Fibroblast of villous mesenchyme (primary cell): ENCODE measurements around the gene CSF2. TPM values are rescaled to one million over a fixed set of nuclear protein-coding genes. Genes with fewer than 3 reads are reported as not detected.

Source experiments
- DNase-seq: peaks from one replicate; pipeline ENCODE4 v3.0.0-alpha.2; 2010; ENCODE audit warnings: low read depth
- H3K4me3 ChIP-seq: 2 replicates; pipeline ENCODE4 v1.5.1; 2011; ENCODE audit warnings: low read depth, mild to moderate bottlenecking, low read length
- total RNA-seq: library from RNA; depleted of rRNA; stranded (reverse); fragments of >200 nt; gene quantifications from 2 replicates; pipeline ENCODE4 v1.2.3, GENCODE V29; 2012
- TF ChIP-seq, protein P1 (sequence below): IDR thresholded peaks from 2 replicates; pipeline ENCODE4 v1.5.1; 2012; ENCODE audit warnings: low read depth, mild to moderate bottlenecking, low read length; ENCODE audit not compliant: insufficient read depth

Gene CSF2
- total RNA-seq, 1 donor: 0.43 TPM

DNA sequence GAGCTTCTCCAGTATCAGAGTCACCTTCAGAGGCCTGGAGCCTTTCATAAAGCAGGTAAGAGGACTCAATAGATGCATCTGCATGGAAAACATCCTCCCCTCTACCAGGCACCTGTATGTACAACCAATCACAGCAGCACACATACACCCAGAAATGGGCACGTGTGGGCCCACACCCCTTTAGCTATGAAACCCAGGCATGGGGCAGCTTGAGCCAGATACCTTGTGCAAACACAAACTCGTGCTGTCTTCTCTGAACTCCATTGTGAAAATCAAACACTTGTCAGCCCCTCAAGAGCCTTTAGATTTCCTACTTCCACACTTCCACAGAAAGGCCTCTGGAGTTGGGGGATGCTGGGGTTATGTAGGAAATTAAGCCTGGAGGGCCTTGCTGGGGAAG is 1.1 kb upstream of the CSF2 start:
- TF ChIP-seq, protein P1, sequence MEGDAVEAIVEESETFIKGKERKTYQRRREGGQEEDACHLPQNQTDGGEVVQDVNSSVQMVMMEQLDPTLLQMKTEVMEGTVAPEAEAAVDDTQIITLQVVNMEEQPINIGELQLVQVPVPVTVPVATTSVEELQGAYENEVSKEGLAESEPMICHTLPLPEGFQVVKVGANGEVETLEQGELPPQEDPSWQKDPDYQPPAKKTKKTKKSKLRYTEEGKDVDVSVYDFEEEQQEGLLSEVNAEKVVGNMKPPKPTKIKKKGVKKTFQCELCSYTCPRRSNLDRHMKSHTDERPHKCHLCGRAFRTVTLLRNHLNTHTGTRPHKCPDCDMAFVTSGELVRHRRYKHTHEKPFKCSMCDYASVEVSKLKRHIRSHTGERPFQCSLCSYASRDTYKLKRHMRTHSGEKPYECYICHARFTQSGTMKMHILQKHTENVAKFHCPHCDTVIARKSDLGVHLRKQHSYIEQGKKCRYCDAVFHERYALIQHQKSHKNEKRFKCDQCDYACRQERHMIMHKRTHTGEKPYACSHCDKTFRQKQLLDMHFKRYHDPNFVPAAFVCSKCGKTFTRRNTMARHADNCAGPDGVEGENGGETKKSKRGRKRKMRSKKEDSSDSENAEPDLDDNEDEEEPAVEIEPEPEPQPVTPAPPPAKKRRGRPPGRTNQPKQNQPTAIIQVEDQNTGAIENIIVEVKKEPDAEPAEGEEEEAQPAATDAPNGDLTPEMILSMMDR: no peak
- no peak overlapping the region for H3K4me3 ChIP-seq
- no peak for DNase-seq

DNA sequence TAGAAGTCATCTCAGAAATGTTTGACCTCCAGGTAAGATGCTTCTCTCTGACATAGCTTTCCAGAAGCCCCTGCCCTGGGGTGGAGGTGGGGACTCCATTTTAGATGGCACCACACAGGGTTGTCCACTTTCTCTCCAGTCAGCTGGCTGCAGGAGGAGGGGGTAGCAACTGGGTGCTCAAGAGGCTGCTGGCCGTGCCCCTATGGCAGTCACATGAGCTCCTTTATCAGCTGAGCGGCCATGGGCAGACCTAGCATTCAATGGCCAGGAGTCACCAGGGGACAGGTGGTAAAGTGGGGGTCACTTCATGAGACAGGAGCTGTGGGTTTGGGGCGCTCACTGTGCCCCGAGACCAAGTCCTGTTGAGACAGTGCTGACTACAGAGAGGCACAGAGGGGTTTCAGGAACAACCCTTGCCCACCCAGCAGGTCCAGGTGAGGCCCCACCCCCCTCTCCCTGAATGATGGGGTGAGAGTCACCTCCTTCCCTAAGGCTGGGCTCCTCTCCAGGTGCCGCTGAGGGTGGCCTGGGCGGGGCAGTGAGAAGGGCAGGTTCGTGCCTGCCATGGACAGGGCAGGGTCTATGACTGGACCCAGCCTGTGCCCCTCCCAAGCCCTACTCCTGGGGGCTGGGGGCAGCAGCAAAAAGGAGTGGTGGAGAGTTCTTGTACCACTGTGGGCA is 642 bp downstream of the CSF2 start:
- no peak for DNase-seq
- no peak overlapping the region for H3K4me3 ChIP-seq
- TF ChIP-seq, protein P1: no peak

DNA sequence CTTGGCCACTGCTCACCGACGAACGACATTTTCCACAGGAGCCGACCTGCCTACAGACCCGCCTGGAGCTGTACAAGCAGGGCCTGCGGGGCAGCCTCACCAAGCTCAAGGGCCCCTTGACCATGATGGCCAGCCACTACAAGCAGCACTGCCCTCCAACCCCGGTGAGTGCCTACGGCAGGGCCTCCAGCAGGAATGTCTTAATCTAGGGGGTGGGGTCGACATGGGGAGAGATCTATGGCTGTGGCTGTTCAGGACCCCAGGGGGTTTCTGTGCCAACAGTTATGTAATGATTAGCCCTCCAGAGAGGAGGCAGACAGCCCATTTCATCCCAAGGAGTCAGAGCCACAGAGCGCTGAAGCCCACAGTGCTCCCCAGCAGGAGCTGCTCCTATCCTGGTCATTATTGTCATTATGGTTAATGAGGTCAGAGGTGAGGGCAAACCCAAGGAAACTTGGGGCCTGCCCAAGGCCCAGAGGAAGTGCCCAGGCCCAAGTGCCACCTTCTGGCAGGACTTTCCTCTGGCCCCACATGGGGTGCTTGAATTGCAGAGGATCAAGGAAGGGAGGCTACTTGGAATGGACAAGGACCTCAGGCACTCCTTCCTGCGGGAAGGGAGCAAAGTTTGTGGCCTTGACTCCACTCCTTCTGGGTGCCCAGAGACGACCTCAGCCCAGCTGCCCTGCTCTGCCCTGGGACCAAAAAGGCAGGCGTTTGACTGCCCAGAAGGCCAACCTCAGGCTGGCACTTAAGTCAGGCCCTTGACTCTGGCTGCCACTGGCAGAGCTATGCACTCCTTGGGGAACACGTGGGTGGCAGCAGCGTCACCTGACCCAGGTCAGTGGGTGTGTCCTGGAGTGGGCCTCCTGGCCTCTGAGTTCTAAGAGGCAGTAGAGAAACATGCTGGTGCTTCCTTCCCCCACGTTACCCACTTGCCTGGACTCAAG is 1.5 kb downstream of the CSF2 start:
- H3K4me3 ChIP-seq: no peak overlapping the region
- TF ChIP-seq, protein P1: no peak
- DNase-seq: no peak

DNA sequence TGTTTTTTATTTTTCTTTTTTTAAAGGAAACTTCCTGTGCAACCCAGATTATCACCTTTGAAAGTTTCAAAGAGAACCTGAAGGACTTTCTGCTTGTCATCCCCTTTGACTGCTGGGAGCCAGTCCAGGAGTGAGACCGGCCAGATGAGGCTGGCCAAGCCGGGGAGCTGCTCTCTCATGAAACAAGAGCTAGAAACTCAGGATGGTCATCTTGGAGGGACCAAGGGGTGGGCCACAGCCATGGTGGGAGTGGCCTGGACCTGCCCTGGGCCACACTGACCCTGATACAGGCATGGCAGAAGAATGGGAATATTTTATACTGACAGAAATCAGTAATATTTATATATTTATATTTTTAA is 2.1 kb downstream of the CSF2 start:
- no peak overlapping the region for H3K4me3 ChIP-seq
- no peak for DNase-seq
- TF ChIP-seq, protein P1: no peak

DNA sequence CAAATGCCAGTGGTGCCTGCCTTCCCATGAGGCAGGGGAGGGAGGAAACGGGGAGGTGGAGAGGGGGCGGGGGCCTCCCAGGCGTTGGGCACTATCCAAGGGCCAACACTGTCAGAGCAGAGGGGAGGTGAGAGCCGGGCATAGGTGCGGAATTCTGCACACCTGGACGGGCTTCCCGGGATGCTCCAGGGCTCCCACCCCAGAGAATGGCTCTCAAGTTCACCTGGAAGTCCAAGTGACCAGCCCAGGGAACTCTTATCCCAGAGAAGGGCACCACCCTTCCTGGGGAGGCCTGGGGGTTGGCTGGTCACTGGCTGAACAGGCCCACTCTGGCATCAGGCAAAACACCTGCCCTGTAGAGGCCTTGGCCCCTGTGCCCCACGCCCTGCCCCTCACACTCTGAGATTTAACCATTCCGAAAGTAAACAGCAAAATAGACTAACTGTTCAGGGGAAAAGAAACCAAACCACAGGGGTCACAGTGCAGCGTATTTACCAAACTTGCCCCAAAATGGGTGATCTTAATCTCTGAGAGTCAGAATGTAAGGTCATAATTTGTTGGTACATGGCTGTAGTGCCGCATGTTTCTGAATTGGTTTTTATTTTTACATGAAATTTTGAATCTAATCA is 2.7 kb downstream of the CSF2 start:
- TF ChIP-seq, protein P1: no peak
- H3K4me3 ChIP-seq: no peak overlapping the region
- peak; percentile 11 for DNase-seq

DNA sequence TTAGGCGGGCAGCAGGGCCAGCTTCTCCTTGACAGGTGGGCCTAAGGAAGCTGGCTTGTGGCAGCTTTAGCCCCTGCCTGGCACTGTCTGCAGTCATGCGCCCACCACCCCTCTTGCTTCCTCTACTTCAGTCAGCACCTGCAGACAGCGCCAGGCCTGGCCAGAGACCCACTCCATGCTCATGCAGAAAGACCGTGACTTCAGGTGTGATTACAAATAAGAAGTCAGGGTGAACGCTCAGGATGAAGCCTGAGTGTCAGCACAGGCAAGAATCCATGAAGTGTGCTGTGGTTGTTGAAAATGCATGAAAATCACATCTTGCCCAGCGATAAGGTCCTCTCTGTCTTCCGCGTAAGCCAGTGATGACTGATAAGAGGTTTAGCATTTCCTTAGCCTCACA is 3.4 kb downstream of the CSF2 start:
- no peak overlapping the region for H3K4me3 ChIP-seq
- TF ChIP-seq, protein P1: no peak
- no peak for DNase-seq
